Right renal pelvis (tissue), 4 donors: Measurements from ENCODE around the gene RAD51B. TPM values are rescaled to one million over a fixed set of nuclear protein-coding genes. Genes with fewer than 3 reads are reported as not detected.
"Not testable (repeated sequence)": the region's sequence is repeated elsewhere in the genome, so short reads cannot be mapped to it uniquely, and the experiment has no call there.

ENCODE experiments used
- DNase-seq, 4 donors: peaks; one replicate each; pipeline ENCODE4 v3.0.0-alpha.2; 2013; ENCODE audit warnings: low read depth in 4 of 4, low spot score in 3 of 4, missing footprints in 1 of 4
- polyA plus RNA-seq, 4 donors: library from polyadenylated mRNA; unstranded; fragments of 120-200 nt; gene quantifications; one replicate each; pipeline ENCODE4 v1.2.1, GENCODE V29; 2013; ENCODE audit not compliant: insufficient read length in 4 of 4

The RAD51B gene
- polyA plus RNA-seq, 4 donors, result 10.7 to 11.6 (median 11.3) TPM

DNA sequence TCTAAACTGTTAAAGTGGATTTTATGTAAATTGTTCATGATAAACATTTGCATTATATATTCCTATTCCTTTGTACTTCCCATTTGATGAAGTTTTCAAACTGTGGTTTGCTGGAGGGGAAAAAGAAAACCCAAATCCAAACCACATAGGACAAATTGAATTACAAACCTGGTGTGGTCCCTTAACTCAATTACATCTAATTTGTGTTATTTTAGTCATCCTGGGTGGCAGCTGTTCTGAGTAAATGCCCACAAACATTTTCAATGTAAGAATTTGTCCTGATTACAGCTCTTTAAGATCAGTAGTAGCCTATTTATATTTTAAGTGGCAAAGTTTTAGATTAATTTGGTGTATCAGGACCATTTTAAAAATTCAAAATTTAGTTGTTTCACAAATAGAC lies 153.9 kb downstream of the RAD51B start:
- DNase-seq, result no peak

DNA sequence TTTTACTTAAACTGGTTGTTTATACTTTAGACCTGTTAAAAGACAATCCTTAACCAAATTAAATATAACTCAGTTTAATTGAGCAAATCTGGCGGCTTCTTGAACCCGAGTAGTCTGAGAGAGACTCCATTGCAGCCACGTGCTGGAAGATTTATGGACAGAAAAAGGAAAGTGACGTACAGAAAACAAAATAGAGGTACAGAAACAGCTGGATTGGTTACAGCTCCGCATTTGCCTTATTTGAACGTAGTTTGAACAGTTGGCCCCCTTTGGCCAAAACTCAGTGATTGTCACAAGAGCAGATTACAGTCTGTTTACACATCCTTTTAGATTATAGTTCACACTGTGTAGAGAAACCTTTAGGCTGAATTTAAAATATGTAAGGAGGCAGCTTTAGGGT lies 155.9 kb downstream of the RAD51B start:
- no peak for DNase-seq

DNA sequence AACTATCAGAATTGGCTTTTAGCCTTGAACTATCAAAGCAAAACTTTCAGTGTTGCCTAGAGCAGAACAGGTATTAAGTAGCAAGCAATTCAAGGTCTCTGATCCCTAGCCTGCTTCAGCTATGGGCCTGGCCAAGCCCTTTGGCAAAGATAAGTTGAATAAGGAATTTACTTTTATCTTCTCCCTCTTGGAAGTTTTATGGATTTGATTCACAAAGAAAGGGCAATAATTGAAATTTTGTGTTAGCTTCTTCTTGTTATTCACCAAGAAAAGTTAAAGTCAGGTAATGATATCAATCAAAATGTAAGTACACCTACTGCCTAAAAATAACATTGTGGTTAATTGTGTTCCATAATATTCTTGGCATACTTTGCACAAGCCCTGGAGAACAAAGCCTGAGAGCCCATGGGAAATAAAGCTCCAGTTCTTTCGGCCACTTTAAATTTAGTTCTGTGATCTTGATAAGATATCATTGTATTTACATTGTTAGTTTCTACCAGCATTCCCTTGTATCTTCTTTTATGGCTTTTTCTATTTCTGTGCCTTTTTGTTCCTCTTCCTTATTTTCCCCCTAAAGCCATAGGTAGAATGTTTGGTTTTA lies 158.0 kb downstream of the RAD51B start:
- no peak for DNase-seq

DNA sequence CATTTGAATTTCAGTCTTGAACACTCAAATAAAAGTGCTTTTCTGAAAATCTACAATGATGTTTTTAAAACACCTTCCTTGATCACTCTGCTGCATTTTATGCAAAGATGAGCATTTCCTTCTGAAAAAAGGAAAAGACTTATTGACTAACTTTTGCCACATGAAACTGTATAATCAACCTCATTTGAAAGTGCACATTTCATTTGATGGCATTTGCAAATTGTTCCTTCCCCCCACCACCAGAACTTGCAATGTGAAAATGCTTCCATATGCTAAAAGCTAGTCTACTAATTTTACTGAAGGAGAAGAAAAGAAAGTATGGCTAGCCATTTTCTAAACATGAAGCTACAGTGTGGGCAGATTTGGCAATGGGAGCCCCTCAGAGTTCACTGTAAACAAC lies 159.2 kb downstream of the RAD51B start:
- DNase-seq, result no peak

DNA sequence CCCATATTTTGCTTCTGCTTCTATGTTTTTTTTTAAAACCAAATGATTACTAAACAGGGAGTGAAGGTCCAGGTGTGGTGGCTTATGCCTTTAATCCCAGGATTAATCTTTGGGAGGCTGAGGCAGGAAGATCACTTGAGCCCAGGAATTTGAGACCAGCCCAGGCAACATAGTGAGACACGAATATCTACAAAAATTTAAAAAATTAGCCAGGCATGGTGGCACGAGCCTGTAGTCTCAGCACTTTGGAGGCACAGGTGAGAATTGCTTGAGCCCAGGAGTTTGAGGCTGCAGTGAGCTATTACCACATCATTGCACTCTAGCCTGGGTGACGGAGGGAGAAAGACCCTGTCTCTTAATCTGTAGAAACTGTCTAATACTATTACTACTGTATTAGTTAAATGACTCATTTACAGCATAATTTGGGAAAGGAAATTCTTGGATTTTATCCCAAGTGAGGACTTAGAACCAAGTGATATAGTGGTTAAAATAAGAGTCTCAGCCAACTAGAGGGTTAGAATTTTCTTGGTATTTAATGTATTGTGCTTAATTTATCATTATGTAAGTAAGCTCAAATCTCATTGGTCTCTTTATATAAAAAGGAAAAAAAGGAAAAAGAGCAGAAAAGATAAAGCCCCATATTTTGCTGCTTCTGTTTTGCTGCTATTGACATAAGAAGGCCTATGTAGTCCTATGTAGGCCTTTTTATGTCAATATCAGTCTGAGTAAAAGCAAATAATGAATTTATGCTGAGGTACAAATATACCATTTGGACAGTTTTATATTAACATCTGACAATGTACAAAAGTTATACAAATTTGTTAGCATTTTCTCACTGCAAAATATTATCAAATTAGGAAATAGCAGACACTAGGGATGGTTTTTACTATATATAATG lies 163.4 kb downstream of the RAD51B start:
- no peak for DNase-seq

DNA sequence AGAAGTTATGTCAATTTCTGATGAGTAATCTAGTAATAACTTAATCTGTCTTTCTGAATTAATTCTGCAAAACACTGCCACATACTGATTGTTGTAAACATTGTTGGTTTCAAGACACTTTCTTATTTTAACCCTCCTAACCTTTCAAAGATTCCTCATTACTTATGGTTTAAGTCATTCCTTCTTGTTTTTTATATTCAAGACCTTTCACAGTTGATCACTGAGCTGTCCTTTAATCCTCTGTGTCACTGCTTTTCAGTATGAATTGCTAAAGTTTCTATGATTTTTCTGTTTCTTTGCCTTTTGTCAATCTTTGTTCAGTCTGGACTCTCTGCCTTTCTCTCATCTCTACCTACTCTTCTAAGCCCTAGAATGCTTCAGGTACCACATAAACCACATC lies 164.7 kb downstream of the RAD51B start:
- no peak for DNase-seq

DNA sequence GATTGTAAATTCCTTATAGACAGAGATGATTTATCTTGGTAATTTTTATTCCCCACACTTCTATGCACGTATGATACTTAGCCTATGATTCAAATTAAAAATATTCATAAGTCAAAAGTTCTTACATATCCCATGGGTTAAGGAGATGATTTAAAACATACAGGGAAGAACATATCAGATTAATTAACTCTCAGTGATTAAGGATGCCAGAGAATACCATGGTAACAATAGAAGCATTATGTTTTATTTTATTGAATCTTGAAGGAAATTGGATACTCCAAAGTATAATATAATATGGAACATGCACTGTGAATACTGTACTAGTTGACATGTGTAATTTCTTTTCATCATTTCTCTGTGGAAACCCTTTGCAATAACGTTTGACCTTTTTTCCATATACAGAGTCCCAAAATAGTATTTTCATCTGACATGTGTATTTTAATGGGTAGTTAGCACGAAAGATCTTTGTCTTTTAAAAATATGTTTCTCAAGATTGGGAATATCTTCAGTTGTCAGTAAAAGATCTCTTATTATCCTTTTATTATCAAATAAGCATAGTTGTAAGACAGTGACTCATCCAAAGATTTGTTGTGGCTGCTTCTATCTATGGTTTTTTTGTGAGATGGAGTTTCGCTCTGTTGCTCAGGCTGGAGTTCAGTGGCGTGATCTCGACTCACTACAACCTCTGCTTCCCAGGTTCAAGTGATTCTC lies 166.7 kb downstream of the RAD51B start:
- DNase-seq, result no peak

DNA sequence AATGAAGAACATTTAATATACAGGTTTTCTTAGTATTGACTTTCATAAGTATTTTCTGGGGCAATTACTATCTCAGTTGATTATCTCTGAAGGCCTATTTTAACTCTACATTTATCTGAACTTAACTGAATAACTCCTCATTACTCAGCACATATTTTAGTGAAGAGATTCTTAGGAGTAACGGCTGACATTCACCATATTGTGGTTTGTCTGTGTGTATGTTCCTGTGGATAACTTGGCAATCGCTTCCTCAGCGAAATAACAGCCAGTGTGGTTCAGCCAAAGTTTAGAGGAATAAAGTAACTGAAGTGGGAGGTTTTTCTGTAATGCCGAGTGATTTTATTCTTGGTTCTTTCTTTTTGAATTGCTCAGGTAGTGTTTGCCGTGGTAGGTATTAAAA lies 168.0 kb downstream of the RAD51B start:
- DNase-seq, result peak in 3 of 4 donors; percentile 61 to 73 (median 62)

DNA sequence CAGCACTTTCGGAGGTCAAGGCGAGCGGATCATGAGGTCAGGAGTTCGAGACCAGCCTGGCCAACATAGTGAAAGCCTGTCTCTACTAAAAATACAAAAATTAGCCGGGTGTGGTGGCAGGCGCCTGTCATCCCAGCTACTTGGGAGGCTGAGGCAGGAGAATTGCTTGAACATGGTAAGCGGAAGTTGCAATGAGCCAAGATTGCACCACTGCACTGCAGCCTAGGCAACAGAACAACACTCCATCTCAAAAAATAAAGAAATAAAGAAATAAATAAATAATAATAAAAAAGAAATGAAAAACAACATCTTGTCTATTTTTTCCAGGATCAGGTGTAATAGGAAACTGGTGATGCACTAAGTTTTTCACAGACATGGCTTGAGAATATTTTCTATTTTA lies 168.6 kb downstream of the RAD51B start:
- not testable (repeated sequence) for DNase-seq

DNA sequence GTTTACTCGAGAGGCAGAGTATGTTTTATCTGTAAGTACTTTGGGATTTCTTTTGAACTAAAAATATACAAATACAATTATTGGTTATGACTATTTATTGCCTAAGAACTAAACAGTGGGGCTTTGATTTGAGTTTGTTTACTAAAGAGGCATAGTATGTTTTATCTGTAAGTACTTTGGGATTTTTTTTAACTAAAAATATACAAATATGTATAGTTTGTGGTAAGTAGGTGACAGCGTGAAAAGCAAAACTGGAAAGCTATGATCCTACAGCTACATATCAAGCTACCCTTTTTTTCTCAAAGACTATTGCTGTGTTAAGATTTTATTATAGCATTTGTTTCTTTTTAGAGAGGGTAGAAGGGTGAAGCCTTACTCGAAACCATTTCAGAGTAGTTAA lies 171.0 kb downstream of the RAD51B start:
- DNase-seq, result no peak

DNA sequence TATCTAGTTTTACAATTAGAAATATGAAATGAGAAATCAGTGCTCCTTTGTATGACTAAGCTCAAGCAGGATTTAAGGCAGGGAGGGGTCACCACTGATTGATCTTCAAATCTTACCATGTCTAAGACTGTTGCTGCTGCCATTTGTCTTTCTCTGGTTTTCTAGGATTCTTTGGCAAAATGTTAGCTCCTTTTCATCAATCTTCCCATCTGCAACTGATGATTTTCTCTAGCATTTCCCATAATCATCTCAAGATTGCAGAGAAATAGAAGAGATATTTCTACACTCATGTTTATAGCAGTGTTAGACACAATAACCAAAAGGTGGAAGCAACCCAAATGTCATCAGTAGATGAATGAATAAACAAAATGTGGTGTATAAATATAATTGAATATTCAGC lies 175.0 kb downstream of the RAD51B start:
- DNase-seq, result no peak

DNA sequence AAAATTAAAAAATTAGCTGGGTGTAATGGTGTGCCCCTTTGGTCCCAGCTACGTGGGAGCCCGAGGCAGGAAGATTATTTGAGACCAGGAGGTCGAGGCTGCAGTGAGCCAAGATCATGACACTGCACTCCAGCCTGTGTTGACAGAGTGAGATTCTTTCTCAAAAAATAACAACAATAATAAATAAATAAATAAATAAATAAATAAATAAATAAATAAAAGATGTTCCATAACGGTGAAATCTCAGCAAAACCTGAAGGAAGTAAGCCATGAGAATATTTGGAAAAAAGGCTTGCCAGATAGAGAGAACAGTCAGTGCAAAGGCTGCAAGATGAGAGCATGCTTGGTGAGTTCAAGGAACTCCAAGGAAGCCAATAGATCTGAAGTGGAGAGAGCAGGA lies 176.7 kb downstream of the RAD51B start:
- no peak for DNase-seq

DNA sequence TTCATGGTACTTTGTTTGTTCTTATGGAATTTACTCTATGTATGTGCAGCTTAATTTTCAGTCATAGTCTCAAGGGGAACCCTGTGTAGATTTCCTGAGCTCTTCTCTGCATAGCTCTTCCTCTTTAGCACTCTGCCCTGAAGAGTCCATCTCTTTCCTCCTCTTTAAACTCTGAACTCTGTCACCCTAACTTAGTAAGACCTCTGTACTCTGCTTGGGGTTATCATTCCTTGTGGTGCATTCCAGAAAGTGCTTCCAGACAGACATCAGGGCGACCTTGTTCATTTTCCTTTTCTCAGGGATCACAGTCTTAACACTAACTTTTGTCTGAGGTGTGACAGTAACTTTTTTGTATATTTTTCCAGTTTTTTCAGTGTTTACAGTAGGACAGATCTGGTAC lies 179.3 kb downstream of the RAD51B start:
- no peak for DNase-seq

DNA sequence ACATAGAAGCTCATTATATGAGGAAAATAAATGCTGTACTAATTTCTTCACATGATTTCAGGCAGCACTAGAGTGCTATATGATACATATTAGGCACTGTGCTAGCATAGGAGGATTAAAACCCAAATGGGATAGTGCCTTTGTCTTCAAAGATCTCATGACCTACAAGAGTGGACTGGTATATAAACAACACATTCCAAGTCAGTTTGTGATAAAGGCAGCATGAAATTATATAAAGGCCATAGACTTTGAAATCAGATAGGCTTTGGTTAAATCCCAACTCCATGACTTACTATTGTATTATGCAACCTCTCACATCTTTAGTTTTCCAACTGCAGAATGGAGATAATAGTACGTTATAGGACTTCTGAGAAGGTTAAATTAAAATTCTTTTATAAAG lies 179.7 kb downstream of the RAD51B start:
- no peak for DNase-seq

DNA sequence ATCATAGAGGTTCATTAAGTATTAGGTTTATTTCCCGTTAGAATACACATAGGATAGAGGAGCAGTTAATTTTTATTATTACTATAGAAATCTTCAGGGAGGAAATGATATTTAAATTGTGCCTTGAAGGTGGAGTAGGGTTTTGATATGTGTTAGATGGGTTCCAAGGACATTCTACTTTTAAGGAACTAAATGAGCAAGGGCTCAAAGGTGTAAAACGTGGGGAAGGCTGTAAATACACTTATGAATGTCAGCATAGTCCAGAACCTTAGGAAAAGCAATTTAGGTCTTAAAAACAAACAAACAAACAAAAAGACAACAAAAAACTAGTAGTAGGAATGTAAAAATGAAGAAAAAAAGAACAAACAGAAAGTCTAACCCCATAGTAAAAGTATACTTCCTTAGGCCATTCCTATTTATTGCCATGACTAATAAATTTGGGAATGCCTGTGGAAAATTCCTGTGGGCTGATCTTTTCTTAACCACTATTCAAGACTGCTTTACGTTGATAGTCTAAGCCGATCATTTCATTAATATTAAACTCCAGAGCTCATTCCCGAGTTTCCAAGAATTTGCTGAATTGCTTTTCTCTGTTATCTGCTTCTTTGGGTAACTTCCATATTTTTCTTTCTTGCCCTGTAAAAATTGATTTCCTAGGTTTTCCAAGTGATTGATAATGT lies 180.3 kb downstream of the RAD51B start:
- DNase-seq, result no peak

DNA sequence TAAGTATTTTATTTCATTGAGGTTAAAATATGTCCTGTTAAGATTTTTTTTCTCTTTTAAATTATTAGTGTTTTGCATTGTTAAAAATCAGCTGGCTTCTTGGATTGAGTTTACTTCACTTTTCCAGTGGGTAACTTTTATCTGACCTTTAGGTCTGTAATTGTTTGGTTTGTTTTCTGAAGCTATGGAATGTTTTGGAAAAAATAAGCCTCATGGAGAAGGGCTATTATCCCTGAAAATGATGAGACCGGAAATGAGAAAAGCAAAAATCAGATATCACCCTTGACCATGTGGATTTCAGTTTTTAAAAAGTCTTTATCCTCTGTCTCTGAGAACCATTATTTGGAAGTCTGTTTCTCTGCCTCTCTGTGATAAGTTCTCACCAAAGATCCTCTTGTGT lies 180.9 kb downstream of the RAD51B start:
- DNase-seq, result no peak

DNA sequence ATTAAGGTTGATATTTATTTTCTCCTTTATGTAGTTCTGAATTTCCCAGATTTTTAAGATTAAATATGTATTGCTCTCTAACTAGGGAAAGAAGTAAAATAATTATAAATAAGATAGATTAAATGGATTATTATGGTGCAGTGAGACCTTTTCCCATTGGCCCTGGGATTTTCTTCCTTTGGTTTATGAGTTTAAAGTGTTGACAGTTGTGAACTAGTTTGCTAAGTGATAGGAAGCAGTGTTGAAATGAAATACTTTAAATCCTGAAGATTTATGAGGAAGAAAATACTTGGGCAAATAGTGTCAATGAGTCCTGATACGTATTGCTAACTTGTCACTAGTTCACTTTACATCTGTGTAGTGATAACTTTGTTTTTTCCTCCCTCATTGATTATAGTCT lies 188.9 kb downstream of the RAD51B start:
- no peak for DNase-seq

DNA sequence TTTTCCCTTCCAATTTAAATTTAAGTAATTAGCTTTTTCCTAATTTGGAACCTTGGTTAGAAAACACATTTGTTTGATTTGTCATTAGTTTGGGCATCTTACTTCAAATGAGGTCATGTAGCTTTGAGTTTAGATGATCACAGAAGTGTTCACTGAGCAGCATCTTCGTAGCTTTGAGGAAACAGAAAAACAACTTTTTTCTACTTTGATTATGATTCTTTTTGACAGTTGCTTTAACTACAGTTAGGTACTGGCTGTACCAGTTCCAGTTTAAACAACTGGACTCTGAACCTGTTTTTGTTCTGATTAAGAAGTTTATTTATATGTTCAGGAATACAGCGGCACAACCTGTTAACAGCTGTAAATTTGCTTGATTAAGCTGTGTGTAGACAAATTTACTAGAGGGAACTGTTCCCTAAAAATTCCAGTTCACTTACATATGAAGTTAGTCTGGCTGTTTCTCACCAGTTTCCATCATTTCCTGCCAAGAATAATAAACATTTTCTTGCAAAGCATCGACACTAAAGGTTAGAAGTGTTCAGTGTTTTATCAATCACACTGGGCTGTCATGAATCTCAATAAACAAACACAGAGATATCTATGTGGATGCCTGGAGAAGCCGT lies 191.9 kb downstream of the RAD51B start:
- DNase-seq, result peak in 3 of 4 donors; percentile 39 to 47 (median 42)

DNA sequence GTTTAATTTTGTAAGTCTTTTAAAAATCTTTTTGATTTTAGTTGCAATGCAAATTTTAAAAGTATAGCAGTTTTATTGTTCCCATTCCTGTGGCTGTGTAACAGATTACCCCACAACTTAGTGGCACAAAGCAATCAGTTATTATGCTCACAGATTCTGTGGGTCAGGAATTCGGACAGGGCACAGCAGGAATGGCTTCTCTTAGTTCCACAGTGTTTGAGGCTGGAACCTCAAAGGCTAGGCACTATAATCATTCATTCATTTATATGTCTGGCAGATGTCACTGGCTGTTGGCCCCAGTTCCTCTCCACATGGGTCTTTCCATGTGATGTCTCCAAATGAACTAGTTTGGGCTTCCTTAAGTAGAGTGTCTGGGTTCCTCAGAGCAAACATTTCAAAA lies 193.3 kb downstream of the RAD51B start:
- DNase-seq, result no peak

DNA sequence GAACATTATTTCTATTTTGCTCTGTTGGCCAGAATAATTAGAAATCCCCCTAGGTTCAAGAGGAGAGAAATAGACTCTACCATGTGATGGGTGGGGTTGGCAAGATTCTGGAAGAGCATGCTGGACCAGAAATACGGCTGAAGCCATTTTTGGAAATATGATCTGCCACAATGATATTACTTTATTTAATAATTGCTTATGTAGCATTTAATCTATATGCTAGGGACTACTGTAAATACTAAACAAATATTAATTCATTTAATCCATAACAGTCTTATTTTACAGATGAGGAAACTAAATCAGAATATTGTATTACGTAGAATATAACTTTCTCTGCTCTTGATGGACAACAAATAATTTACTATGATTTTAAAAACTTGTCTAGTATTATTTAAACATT lies 193.7 kb downstream of the RAD51B start:
- no peak for DNase-seq

DNA sequence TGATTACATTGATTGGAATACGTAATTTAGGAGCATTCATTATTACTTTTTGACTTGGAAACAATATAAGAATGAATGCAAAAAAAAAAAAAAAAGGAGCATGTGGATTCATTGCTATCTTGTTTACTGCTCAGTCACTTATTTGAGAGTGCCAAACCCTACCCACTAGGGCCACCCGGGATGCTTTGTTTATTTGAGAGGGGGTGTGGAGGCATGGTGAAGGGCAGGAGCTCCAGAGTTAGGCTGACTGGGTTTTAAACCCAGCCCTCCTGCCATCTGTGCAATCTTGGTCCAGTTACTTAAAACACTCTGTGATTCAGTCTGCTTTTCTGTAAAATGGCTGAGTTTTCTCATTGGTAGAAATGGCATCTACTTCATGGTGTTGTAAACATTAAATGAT lies 195.2 kb downstream of the RAD51B start:
- no peak for DNase-seq
